ENCODE measurements around the gene VAMP7.
"Not testable (repeated sequence)": the region's sequence is repeated elsewhere in the genome, so short reads cannot be mapped to it uniquely, and the experiment has no call there.

Gene VAMP7

DNA sequence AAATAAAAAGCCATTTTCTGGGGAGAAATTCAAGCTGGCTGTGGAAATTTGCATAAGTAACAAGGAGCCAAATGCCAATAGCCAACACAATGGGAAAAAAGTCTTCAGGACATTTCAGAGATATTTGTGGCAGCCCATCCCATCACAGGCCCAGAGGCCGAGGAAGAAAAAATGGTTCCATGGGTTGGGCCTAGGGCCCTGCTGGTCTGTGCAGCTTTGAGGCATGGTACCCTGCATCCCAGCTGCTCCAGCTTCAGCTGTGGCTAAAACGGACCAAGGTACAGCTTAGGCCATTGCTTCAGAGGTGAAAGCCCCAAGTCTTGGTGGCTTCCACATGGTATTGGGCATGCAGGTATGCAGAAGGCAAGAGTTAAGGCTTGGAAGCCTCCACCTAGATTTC, 102.2 kb downstream of the VAMP7 start:
- Histone ChIP-seq H4K20me1 (ENCODE audit: control insufficient read depth, insufficient read depth, low read depth, low read length) (no peaks in the 10 kb centered on the region), H3K27me3 (ENCODE audit: control insufficient read depth, low read length) (no peaks in the 10 kb centered on the region), H3K4me2 (ENCODE audit: low read length) (no peak overlapping the region), H3K27ac (ENCODE audit: low read depth, low read length) (no peak overlapping the region), H3K9me3 (ENCODE audit: control insufficient read depth, insufficient read depth, low read length) (no peaks in the 10 kb centered on the region), H3F3A (ENCODE audit: control insufficient read depth, insufficient read depth) (no peaks in the 10 kb centered on the region), H3K4me3 (ENCODE audit: low read length) (no peak overlapping the region), H3K79me2 (ENCODE audit: control insufficient read depth, low read length) (no peaks in the 10 kb centered on the region), H3K9me2 (replicated peaks; ENCODE audit: control insufficient read depth, low read length) (no peaks in the 10 kb centered on the region), H3K36me3 (ENCODE audit: control insufficient read depth, low read length) (no peaks in the 10 kb centered on the region), H3K4me1 (ENCODE audit: control insufficient read depth, low read length) (no peaks in the 10 kb centered on the region)
- no peak for TF ChIP-seq CTCF (IDR thresholded peaks at IDR 0.05; ENCODE audit: low read depth, low read length, poor library complexity, severe bottlenecking)
- TF ChIP-seq EZH2phosphoT487 (IDR thresholded peaks at IDR 0.05; ENCODE audit: borderline replicate concordance, low read length): no peak

GRCh38 chrX:155985208-155985607, 104.1 kb downstream of the VAMP7 start:
- Histone ChIP-seq H4K20me1 (ENCODE audit: control insufficient read depth, insufficient read depth, low read depth, low read length) (no peaks in the 10 kb centered on the region), H3K27me3 (ENCODE audit: control insufficient read depth, low read length) (no peaks in the 10 kb centered on the region), H3K36me3 (ENCODE audit: control insufficient read depth, low read length) (no peaks in the 10 kb centered on the region), H3K4me2 (ENCODE audit: low read length) (no peak overlapping the region), H3K9me3 (ENCODE audit: control insufficient read depth, insufficient read depth, low read length) (no peaks in the 10 kb centered on the region), H3F3A (ENCODE audit: control insufficient read depth, insufficient read depth) (no peaks in the 10 kb centered on the region), H3K79me2 (ENCODE audit: control insufficient read depth, low read length) (no peaks in the 10 kb centered on the region), H3K4me1 (ENCODE audit: control insufficient read depth, low read length) (no peaks in the 10 kb centered on the region), H3K4me3 (ENCODE audit: low read length) (no peak overlapping the region), H3K9me2 (replicated peaks; ENCODE audit: control insufficient read depth, low read length) (no peaks in the 10 kb centered on the region), H3K27ac (ENCODE audit: low read depth, low read length) (no peak overlapping the region)
- TF ChIP-seq EZH2phosphoT487 (IDR thresholded peaks at IDR 0.05; ENCODE audit: borderline replicate concordance, low read length) (no peak), CTCF (IDR thresholded peaks at IDR 0.05; ENCODE audit: low read depth, low read length, poor library complexity, severe bottlenecking) (no peak)

DNA sequence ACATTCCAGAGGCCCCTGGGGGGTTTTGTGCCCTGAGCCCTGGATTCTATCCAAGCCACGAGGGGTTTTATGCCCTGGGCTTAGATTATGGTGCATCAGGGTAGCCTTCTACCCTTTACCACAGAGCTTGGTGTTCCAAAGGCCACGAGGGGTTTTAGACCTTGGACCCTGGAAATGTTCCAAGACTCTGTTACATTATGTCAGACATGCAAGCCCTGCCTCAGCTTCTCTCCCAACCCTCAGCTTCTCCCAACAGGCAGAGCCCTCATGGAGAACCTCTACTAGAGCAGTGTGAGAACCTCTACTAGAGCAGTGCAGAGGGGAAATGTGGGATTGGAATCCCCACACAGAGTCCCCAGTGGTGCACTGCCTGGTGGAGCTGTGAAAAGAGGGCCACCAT, 105.8 kb downstream of the VAMP7 start:
- not testable (repeated sequence) for H3K27me3 ChIP-seq (ENCODE audit: control insufficient read depth, low read length); H4K20me1 ChIP-seq (ENCODE audit: control insufficient read depth, insufficient read depth, low read depth, low read length); H3K9me2 ChIP-seq (replicated peaks; ENCODE audit: control insufficient read depth, low read length); H3K79me2 ChIP-seq (ENCODE audit: control insufficient read depth, low read length); H3K9me3 ChIP-seq (ENCODE audit: control insufficient read depth, insufficient read depth, low read length); H3K4me3 ChIP-seq (ENCODE audit: low read length); H3K4me2 ChIP-seq (ENCODE audit: low read length); H3K27ac ChIP-seq (ENCODE audit: low read depth, low read length); H3K4me1 ChIP-seq (ENCODE audit: control insufficient read depth, low read length); H3F3A ChIP-seq (ENCODE audit: control insufficient read depth, insufficient read depth); H3K36me3 ChIP-seq (ENCODE audit: control insufficient read depth, low read length)

DNA sequence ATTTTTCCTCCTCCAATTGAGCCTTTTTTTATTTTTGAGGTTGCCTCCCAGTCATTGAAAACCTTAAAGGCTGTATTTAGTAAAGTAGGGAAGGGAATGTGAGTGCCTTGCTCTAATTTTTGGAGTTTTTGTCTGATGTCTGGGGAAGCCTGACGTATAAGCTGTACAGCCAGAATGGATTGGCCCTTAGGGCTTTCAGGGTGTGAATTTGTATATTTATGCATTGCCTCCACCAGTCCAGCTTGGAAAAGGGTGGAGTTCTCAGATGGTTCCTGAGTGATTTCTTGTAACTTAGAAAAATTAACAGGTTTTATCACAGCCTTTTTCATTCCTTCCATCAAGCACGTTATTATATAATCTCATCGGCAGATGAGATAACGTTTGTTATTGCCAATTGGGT, 107.7 kb downstream of the VAMP7 start:
- H4K20me1 ChIP-seq (ENCODE audit: control insufficient read depth, insufficient read depth, low read depth, low read length): no peaks in the 10 kb centered on the region
- H3K9me2 ChIP-seq (replicated peaks; ENCODE audit: control insufficient read depth, low read length): no peaks in the 10 kb centered on the region
- H3K4me2 ChIP-seq (ENCODE audit: low read length): no peak overlapping the region
- H3K79me2 ChIP-seq (ENCODE audit: control insufficient read depth, low read length): no peaks in the 10 kb centered on the region
- H3K9me3 ChIP-seq (ENCODE audit: control insufficient read depth, insufficient read depth, low read length): no peaks in the 10 kb centered on the region
- no peaks in the 10 kb centered on the region for H3F3A ChIP-seq (ENCODE audit: control insufficient read depth, insufficient read depth)
- no peaks in the 10 kb centered on the region for H3K4me1 ChIP-seq (ENCODE audit: control insufficient read depth, low read length)
- no peaks in the 10 kb centered on the region for H3K36me3 ChIP-seq (ENCODE audit: control insufficient read depth, low read length)
- no peaks in the 10 kb centered on the region for H3K27me3 ChIP-seq (ENCODE audit: control insufficient read depth, low read length)
- no peak for TF ChIP-seq CTCF (IDR thresholded peaks at IDR 0.05; ENCODE audit: low read depth, low read length, poor library complexity, severe bottlenecking)
- TF ChIP-seq EZH2phosphoT487 (IDR thresholded peaks at IDR 0.05; ENCODE audit: borderline replicate concordance, low read length): no peak
- no peak overlapping the region for H3K27ac ChIP-seq (ENCODE audit: low read depth, low read length)
- H3K4me3 ChIP-seq (ENCODE audit: low read length): no peak overlapping the region

All from DOHH2 (cell line).